A673 (cell line): ENCODE results near the gene YTHDC1.

Experiments used
- CTCF ChIP-seq: fragments of 300-800, 200-600 bp; sonication (generic); conservative IDR thresholded peaks from 2 replicates; pipeline ENCODE4 v1.5.1; 2017; ENCODE audit warnings: low read depth, mild to moderate bottlenecking, antibody characterized with exemption, low read length, moderate library complexity, mixed read lengths
- EZH2 ChIP-seq: fragments of 200-600 bp; sonication (generic); IDR thresholded peaks from 2 replicates; pipeline ENCODE4 v1.6.1; 2017; ENCODE audit warnings: borderline replicate concordance, low read depth, mild to moderate bottlenecking, mixed read lengths, antibody characterized with exemption, low read length; ENCODE audit not compliant: poor library complexity, severe bottlenecking

- no peak for TF ChIP-seq CTCF
- no peak for TF ChIP-seq EZH2
Observed at GRCh38 chr4:68288393-68288740, 61.5 kb downstream of the YTHDC1 start.
